Activated CD4-positive, CD25-positive, alpha-beta regulatory T cell treated with anti-CD3 and anti-CD28 coated beads, Interleukin-2, amount 50 U/mL, for 72 hours (primary cell): ENCODE results near the gene PCDHGA9.
"Not testable (repeated sequence)": the region's sequence is repeated elsewhere in the genome, so short reads cannot be mapped to it uniquely, and the experiment has no call there.

Experiments
- DNase-seq: peaks from one replicate; pipeline ENCODE4 v3.0.0; 2021

PCDHGA9 gene

DNA sequence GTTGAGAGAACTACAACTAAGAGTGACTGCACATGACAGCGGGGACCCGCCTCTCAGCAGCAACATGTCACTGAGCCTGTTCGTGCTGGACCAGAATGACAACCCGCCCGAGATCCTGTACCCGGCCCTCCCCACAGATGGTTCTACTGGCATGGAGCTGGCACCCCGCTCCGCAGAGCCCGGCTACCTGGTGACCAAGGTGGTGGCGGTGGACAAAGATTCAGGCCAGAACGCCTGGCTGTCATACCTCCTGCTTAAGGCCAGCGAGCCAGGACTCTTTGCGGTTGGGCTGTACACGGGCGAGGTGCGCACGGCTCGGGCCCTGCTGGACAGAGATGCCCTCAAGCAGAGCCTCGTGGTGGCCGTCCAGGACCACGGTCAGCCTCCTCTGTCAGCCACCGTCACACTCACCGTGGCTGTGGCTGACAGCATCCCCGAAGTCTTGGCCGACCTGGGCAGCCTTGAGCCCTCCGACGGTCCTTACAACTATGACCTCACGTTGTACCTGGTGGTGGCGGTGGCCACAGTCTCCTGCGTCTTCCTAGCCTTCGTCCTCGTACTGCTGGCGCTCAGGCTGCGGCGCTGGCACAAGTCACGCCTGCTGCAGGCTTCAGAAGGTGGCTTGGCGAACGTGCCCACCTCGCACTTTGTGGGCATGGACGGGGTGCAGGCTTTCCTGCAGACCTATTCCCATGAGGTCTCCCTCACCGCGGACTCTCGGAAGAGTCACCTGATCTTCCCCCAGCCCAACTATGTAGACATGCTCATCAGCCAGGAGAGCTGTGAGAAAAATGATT is 17.9 kb upstream of the PCDHGA9 start:
- DNase-seq: no peak

GRCh38 chr5:141387557-141388311 is 14.8 kb upstream of the PCDHGA9 start, which contains the start of gene PCDHGB4:
Gene PCDHGB4 (plus strand): TSS chr5:141387698. CDS start chr5:141387885, 187 bp downstream.
- not testable (repeated sequence) for DNase-seq

DNA sequence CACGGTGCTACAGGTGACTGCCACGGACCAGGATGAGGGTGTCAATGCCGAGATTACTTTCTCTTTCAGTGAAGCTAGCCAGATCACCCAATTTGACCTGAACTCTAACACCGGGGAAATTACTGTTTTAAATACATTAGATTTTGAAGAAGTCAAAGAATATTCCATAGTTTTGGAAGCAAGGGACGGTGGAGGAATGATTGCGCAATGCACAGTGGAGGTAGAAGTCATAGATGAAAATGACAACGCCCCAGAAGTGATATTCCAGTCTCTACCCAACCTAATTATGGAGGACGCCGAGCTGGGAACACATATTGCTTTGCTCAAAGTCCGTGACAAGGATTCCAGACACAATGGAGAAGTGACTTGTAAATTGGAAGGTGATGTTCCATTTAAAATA is 13.9 kb upstream of the PCDHGA9 start:
- DNase-seq: no peak

GRCh38 chr5:141389153-141390042 is 13.2 kb upstream of the PCDHGA9 start:
- no peak for DNase-seq

DNA sequence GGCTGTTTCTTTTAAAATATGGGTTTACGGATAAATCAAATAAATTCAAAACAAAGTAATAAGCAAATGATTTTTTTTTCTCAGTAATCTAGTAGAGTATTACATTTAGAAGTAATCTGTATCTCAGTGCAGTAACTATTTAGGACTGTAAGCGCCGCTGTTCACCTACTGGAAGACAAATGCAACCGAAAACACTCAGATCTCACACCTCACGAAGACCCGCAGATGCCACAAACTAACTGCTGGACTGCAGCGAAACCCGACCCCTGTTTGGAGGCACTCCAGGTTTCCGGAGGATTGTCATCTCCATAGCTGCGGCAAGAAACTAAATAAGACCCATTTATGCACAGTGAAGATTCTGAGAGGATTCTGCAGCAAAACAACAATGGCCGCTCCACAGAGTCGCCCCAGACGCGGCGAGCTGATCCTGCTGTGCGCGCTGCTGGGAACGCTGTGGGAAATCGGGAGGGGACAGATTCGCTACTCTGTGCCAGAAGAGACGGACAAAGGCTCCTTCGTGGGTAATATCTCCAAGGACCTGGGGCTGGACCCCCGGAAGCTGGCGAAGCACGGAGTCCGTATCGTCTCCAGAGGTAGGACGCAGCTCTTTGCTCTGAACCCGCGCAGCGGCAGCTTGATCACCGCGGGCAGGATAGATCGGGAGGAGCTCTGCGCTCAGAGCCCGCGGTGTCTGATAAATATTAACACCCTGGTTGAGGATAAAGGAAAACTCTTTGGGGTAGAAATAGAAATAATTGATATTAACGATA is 10.0 kb upstream of the PCDHGA9 start, which contains the start of gene PCDHGA8:
PCDHGA8 (plus strand) TSS at position 205 of the 770 bp plus-strand sequence; CDS start at position 386, 181 bp downstream.
- DNase-seq: no peak

DNA sequence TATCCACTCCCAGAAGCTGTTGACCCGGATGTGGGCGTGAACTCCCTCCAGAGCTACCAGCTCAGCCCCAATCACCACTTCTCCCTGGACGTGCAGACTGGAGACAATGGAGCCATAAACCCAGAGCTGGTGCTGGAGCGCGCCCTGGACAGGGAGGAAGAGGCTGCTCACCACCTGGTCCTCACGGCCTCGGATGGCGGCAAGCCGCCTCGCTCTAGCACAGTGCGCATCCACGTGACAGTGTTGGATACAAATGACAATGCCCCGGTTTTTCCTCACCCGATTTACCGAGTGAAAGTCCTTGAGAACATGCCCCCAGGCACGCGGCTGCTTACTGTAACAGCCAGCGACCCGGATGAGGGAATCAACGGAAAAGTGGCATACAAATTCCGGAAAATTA is 9.3 kb upstream of the PCDHGA9 start:
- DNase-seq: no peak

DNA sequence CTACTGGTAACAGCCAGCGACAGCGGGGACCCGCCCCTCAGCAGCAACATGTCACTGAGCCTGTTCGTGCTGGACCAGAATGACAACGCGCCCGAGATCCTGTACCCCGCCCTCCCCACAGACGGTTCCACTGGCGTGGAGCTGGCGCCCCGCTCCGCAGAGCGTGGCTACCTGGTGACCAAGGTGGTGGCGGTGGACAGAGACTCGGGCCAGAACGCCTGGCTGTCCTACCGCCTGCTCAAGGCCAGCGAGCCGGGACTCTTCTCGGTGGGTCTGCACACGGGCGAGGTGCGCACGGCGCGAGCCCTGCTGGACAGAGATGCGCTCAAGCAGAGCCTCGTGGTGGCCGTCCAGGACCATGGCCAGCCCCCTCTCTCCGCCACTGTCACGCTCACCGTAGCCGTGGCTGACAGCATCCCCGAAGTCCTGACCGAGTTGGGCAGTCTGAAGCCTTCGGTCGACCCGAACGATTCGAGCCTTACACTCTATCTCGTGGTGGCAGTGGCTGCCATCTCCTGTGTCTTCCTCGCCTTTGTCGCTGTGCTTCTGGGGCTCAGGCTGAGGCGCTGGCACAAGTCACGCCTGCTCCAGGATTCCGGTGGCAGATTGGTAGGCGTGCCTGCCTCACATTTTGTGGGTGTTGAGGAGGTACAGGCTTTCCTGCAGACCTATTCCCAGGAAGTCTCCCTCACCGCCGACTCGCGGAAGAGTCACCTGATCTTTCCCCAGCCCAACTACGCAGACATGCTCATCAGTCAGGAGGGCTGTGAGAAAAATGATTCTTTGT is 8.0 kb upstream of the PCDHGA9 start:
- not testable (repeated sequence) for DNase-seq

DNA sequence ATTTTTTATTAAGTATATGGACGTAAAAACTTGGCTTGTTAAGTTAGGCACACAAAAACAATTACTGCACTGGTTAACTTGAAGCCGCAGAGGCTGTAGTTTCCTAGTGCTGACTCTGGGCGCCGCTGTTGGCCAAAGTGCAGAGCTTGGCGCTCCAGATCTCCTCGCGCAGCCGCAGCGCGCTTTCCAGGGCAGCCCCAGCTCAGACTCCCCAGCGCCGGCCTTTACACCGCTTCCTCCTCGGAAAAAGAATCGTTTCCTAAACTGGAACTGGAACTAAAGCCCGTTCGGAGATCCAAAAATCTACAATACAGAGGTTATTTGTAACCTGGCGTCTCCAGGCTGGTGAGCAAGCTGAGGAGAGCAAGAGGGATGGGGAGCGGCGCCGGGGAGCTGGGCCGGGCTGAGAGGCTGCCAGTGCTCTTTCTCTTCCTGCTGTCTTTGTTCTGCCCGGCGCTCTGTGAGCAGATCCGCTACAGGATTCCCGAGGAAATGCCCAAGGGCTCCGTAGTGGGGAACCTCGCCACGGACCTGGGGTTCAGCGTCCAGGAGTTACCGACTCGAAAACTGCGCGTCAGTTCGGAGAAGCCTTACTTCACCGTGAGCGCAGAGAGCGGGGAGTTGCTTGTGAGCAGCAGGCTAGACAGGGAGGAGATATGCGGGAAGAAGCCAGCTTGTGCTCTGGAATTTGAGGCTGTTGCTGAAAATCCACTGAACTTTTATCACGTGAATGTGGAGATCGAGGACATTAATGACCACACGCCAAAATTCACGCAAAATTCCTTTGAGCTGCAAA is 4.6 kb upstream of the PCDHGA9 start, which contains the start of gene PCDHGB5:
PCDHGB5 (plus strand) TSS at position 192 of the 796 bp plus-strand sequence; CDS start at position 373, 181 bp downstream.
- not testable (repeated sequence) for DNase-seq

- no peak for DNase-seq
Measured at GRCh38 chr5:141398608-141399007, 4.0 kb upstream of the PCDHGA9 start.

DNA sequence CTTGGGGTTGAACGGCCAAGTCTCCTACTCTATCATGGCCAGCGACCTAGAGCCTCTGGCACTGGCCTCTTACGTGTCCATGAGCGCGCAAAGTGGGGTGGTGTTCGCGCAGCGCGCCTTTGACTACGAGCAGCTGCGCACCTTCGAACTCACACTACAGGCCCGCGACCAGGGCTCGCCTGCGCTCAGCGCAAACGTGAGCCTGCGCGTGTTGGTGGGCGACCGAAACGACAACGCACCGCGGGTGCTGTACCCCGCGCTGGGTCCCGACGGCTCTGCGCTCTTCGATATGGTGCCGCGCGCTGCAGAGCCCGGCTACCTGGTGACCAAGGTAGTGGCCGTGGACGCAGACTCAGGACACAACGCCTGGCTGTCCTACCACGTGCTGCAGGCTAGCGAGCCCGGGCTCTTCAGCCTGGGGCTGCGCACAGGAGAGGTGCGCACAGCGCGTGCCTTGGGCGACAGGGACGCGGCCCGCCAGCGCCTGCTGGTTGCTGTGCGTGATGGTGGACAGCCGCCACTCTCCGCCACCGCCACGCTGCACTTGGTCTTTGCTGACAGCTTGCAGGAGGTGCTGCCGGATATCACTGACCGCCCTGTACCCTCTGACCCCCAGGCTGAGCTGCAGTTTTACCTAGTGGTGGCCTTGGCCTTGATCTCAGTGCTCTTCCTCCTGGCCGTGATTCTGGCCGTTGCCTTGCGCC is 2.9 kb upstream of the PCDHGA9 start:
- DNase-seq: no peak

- DNase-seq: no peak
Measured at GRCh38 chr5:141403387-141403786, 809 bp downstream of the PCDHGA9 start.

DNA sequence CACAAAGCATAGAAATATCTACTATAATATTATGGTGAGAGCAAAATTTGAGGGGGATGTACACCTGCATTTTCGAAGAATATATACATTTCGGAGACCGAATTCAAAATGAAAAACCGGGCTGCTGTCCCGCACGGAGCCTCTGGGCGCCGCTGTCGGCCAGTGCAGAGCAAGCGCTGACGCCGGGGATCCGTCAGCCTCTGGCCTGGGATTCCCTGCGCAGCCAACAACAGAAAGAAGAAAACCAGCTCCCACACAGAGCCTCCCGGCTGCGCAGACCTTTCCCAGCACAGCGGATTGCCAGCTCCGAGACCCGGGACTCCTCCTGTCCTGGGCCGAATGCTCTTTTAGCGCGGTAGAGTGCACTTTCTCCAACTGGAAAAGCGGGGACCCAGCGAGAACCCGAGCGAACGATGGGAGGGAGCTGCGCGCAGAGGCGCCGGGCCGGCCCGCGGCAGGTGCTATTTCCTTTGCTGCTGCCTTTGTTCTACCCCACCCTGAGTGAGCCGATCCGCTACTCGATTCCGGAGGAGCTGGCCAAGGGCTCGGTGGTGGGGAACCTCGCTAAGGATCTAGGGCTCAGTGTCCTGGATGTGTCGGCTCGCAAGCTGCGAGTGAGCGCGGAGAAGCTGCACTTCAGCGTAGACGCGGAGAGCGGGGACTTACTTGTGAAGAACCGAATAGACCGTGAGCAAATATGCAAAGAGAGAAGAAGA is 5.4 kb downstream of the PCDHGA9 start, which contains the start of gene PCDHGB6:
PCDHGB6 (plus strand) TSS at position 232 of the 716 bp plus-strand sequence; CDS start at position 414, 182 bp downstream.
- DNase-seq: not testable (repeated sequence)

- DNase-seq: no peak
Measured at GRCh38 chr5:141409598-141410306, 7.2 kb downstream of the PCDHGA9 start.

DNA sequence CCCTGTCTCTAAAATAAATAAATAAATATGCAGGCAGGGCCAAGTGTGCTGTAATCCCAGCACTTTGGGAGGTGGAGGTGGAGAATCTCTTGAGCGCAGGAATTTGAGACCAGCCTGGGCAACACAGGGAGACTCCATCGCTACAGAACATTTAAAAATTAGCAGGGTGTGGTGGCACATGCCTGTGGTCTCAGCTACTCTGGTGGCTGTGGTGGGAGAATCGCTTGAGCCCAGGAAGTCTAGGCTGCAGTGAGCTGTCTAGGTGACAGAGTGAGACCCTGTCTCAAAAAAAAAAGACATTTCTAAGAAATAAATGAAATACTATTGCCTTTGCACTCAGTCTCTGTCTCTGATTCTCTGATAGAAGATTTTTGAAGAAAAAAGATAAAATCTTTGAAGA is 9.0 kb downstream of the PCDHGA9 start:
- DNase-seq: no peak

DNA sequence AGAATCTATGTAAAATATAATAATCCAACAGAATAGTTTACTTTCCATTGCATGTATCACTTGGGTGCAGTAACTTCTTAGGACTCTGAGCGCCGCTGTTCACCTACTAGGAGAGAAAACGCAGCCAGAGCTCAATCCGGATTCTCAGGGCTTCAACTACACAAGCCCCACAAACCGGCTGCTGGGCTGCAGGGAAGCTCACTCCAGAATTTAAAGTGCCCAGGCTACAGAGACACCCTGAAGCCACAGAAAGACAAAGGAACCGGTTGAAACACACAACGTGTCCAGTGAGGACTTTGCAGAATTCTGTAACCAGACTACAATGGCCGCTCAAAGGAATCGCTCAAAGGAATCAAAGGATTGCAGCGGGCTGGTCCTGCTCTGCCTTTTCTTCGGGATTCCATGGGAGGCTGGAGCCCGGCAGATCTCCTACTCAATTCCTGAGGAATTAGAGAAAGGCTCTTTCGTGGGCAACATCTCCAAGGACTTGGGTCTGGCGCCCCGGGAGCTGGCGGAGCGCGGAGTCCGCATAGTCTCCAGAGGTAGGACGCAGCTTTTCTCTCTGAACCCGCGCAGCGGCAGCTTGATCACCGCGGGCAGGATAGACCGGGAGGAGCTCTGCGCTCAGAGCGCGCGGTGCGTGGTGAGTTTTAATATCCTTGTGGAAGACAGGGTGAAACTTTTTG is 10.4 kb downstream of the PCDHGA9 start, which contains the start of gene PCDHGA10:
PCDHGA10 (plus strand) TSS at position 134 of the 686 bp plus-strand sequence; CDS start at position 323, 189 bp downstream.
- DNase-seq: no peak

- no peak for DNase-seq
Measured at GRCh38 chr5:141413540-141414069, 11.0 kb downstream of the PCDHGA9 start.
